ENCODE measurements around the gene TRIP12.

DNA sequence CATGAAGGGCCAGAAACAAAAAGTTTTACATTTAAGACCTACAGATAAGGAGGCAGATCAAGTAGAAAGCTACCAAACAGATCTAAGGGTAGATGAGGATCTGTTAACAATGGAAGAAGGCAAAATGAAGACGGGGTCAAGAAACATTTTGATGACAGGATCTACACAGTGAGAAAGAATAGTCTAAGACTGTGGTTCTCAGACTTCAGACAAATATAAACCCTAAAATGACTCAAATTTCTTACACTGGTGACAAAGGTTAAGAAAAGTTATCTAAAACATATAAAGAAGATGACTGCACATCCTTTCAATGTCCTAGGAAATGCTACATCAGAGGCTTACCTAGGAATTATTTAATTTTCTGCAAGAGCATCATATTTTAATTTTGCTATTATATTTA, 34.4 kb downstream of the TRIP12 start:
- TF ChIP-seq, protein P1, sequence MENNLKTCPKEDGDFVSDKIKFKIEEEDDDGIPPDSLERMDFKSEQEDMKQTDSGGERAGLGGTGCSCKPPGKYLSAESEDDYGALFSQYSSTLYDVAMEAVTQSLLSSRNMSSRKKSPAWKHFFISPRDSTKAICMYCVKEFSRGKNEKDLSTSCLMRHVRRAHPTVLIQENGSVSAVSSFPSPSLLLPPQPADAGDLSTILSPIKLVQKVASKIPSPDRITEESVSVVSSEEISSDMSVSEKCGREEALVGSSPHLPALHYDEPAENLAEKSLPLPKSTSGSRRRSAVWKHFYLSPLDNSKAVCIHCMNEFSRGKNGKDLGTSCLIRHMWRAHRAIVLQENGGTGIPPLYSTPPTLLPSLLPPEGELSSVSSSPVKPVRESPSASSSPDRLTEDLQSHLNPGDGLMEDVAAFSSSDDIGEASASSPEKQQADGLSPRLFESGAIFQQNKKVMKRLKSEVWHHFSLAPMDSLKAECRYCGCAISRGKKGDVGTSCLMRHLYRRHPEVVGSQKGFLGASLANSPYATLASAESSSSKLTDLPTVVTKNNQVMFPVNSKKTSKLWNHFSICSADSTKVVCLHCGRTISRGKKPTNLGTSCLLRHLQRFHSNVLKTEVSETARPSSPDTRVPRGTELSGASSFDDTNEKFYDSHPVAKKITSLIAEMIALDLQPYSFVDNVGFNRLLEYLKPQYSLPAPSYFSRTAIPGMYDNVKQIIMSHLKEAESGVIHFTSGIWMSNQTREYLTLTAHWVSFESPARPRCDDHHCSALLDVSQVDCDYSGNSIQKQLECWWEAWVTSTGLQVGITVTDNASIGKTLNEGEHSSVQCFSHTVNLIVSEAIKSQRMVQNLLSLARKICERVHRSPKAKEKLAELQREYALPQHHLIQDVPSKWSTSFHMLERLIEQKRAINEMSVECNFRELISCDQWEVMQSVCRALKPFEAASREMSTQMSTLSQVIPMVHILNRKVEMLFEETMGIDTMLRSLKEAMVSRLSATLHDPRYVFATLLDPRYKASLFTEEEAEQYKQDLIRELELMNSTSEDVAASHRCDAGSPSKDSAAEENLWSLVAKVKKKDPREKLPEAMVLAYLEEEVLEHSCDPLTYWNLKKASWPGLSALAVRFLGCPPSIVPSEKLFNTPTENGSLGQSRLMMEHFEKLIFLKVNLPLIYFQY (CRISPR knock-in tag; IDR thresholded peaks at IDR 0.05; ENCODE audit: borderline replicate concordance), result no peak
- TF ChIP-seq, protein P2, sequence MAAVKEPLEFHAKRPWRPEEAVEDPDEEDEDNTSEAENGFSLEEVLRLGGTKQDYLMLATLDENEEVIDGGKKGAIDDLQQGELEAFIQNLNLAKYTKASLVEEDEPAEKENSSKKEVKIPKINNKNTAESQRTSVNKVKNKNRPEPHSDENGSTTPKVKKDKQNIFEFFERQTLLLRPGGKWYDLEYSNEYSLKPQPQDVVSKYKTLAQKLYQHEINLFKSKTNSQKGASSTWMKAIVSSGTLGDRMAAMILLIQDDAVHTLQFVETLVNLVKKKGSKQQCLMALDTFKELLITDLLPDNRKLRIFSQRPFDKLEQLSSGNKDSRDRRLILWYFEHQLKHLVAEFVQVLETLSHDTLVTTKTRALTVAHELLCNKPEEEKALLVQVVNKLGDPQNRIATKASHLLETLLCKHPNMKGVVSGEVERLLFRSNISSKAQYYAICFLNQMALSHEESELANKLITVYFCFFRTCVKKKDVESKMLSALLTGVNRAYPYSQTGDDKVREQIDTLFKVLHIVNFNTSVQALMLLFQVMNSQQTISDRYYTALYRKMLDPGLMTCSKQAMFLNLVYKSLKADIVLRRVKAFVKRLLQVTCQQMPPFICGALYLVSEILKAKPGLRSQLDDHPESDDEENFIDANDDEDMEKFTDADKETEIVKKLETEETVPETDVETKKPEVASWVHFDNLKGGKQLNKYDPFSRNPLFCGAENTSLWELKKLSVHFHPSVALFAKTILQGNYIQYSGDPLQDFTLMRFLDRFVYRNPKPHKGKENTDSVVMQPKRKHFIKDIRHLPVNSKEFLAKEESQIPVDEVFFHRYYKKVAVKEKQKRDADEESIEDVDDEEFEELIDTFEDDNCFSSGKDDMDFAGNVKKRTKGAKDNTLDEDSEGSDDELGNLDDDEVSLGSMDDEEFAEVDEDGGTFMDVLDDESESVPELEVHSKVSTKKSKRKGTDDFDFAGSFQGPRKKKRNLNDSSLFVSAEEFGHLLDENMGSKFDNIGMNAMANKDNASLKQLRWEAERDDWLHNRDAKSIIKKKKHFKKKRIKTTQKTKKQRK (IDR thresholded peaks at IDR 0.05; ENCODE audit: low read length), result no peak
- TF ChIP-seq CBX2 (IDR thresholded peaks at IDR 0.05; ENCODE audit: low read depth, low read length), result no peak
- TF ChIP-seq CBX2 (CRISPR knock-in tag; IDR thresholded peaks at IDR 0.05; ENCODE audit: low read depth), result no peak
- no peak for TF ChIP-seq TGIF2 (CRISPR knock-in tag; IDR thresholded peaks at IDR 0.05)
- no peak for TF ChIP-seq ZNF674 (CRISPR knock-in tag; IDR thresholded peaks at IDR 0.05; ENCODE audit: low read depth)
- no peak for TF ChIP-seq KLF6 (CRISPR knock-in tag; IDR thresholded peaks at IDR 0.05)
- TF ChIP-seq, protein P3, sequence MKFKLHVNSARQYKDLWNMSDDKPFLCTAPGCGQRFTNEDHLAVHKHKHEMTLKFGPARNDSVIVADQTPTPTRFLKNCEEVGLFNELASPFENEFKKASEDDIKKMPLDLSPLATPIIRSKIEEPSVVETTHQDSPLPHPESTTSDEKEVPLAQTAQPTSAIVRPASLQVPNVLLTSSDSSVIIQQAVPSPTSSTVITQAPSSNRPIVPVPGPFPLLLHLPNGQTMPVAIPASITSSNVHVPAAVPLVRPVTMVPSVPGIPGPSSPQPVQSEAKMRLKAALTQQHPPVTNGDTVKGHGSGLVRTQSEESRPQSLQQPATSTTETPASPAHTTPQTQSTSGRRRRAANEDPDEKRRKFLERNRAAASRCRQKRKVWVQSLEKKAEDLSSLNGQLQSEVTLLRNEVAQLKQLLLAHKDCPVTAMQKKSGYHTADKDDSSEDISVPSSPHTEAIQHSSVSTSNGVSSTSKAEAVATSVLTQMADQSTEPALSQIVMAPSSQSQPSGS (CRISPR knock-in tag; IDR thresholded peaks at IDR 0.05), result no peak
- TF ChIP-seq EZH2 (conservative IDR thresholded peaks at IDR 0.05; ENCODE audit: low read depth, low read length), result no peak
